Measurements from ENCODE around the gene DUSP14.
"Not testable (repeated sequence)": the region's sequence is repeated elsewhere in the genome, so short reads cannot be mapped to it uniquely, and the experiment has no call there.

DUSP14 gene

DNA sequence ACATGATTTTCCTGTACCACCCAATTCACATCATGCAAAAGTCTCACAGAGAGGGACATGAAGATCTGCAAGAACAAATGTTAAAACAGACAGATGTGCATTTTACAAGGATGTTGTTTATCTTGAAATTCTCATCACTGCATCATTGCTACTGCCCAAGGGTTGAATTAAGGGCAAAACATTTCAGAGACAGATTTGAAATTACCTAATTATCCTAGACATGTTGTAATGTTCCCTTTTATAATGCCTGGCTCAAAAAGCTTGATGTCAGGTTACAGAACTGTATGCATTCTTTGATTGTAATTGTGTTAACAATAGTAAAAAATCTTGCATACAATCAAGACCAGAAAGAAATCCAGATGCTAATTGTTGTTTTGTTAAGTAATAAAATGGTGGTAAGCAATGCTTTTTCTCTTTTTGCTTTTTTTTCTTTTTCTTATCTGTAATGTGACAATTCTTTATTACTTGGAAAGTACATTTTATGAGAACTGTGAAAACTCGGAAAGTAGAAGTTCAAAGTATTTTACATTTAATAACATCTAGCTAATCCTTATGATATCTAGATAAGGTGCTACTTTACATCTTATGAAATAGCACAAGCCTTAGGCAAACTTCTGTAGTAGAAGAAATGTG is 3.6 kb upstream of the DUSP14 start:
- DNase-seq = no peak

DNA sequence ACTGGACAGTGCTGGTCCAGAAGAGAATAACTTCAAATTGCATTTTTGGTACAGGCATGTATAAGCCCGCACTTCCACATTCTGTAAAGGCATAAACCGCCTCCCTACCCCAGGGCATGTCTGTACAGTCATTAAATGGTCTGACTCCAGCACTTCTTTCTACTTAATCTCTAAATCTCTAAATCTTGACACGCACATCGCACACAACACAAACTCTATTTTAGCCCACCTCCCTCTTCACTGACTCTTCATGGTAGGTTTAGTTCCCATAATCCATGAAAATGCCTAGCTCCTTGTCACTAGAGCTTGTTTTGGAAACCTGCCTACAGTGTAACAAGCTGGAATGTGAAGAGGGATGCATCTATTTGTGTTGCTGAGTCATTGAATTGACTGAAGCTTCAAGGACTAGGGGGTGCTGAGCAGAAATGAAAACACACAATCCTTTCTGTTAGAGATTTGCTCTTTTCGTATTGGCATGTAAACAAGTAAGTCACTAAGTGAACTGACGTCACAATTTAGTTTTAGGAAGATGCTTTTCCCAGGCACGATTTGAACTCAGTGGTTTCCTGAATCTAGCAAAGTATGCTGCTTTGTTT is 1.6 kb upstream of the DUSP14 start:
- DNase-seq = peak; percentile 92

- DNase-seq = peak; percentile 95
Measured at GRCh38 chr17:37488607-37489196, 989 bp upstream of the DUSP14 start.

DNA sequence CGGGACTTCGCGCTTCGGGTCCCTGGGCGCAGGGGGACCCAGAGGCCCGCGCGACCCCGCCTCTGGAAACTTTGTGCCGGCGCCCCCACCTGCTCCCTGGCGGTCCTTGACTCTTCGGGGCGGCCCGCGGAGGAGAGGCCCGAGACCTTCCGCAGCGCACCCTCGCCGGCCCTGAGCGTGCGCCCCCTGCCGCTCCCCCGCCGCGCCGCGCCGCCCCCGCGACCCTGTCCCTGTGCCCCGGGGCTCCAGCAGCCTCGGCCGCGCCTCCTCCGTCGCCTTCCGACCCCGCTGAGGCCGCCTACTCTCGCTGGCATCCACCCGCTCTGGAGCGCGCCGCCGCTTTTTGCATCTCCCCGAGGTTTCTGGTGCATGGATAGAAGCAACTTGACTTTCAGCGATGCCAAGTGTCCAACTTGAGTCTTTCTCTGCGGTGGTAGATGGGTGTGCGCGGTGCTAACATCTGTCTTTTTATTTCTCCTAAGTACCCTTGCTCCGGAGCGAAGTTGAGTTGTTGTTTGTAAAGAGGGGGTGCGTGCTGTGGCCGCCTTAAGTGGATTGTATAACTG is 414 bp downstream of the DUSP14 start:
- DNase-seq = peak; percentile 51

DNA sequence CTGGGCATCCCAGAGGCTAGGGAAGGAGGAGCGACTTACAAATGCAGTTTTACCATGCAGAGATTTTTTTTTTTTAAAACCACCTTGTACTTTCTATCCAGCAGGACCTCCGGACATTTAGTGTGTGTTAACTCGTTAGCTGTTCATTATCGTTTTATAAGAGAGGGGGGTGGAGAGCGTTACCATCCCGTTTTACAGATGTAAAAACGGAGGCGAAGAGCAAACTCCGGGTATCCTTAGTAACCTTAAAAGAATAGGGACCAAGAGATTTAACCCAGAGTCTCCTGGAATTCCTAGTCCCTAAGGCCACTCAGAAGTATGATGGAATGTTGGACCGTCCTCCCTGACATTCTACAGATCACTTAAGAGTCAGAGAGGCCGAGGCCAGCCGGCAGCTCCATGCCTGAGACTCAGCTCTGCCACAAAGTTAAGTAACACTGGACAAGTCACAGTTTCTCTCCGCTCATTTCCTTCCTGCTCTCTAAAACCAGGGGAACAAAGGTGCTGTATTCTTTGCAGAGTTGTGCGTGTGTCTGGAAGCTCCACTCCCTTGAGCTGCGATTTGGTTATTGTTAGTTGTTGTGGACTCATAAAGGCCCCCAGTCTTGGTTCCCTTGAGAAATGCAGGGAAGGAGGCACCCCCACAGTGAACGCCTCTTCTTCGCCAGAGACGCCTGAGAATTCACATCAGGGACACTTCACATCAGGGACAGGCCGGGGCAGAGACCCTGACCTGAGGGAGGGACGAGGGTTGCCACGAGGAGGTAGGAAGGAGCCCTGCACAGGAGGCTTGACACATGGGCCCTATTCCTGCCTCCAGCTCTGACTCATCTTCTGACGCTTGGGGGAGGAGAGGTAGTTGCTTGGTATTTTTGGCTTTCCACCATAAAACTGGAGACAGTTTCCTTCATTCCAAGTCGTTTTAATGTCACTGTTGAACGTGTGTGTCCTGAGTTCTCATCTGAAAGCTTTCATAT is 1.2 kb downstream of the DUSP14 start:
- peak; percentile 88 for DNase-seq

DNA sequence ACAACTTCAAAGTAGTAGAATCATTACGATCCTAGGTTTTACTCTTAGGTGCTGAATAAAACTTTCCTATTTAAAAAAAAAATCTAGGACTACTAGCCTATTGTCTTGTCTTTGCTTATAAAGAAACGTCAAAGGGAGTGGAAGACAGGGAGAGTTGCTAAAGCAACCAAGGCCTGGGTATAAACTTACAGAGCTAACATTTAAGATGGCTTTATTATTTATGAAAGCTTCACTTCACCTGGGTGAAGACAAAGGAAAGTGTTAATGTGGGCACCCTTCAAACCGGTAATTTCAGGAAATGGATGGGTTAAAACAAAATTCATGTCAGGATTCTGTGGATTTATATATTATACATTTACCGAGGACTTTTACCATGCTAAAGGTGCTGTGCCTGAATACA is 2.5 kb downstream of the DUSP14 start:
- DNase-seq = no peak

DNA sequence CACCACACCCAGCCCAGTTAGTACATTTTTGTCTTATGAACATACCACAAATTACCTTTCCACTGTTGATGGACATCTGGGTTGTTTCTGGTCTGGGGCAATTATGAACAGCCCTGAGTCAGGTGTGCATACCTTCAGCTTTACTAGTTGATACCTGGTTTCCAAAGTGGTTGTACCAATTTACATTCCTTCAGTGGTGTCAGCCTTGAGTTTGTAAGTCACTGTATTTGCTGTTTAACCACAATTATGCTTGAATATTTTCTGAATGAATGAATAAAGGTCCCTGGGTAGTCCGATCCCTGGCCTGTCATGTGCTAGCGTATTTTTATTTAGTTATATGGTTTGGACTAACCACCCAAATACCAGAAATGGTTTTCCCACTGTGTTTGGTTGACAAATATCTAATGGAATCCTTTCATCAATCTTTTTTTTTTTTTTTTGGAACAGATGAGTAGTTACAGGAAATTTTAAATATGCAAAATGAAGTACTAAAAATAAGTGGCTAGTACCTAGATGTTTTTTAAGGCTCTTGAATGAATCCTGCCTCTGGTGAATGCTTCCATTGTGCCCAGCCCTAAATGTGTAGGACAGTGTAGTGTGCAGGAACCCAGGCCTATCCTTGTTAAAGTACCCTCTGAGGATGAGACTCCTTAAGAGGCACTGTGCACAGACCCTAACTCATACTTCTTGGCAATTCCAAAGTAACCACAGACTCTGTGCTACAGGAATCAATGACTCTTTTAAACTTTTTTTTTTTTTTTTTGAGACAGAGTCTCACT is 3.7 kb downstream of the DUSP14 start:
- DNase-seq = peak; percentile 64

DNA sequence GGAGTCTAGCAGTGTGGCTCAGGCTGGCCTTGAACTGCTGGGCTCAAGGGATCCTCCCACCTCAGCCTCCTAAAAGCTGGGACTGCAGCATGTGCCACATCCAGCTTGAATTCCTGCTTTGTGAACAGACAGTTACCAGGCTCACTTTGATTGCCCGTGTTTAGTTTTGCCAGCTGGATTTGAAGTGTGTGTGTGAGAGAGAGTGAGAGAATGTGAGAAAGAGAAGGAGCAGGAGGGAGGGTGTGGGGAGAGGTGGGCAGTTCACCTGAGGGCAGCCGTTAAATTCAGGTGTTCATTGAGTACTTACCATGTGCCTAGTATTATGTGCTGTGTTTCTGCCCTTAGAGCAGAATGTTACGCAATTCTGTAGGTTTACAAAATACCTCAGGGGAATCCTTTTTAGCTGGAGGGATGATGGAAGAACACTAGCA is 4.7 kb downstream of the DUSP14 start:
- peak; percentile 28 for DNase-seq

DNA sequence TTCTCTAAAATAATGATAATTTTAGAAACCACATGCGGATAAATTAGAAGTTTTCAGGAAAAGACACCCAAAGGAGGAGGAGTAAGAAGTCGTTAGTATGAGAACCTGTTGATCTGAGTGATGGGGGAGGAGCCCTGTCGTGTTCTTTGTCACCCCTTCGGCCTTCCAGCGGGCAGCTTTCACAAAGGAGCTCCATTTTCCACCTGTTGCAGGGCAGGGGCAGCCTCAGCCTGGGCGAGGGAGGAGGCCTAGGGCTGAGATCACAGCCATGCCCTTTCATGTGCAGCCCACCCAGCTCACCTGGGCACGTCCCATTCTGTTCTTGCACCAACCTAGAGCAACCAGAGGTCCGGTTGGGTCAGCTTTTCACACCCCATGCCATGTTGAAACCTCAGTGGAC is 5.3 kb downstream of the DUSP14 start:
- DNase-seq = no peak

- DNase-seq = no peak
Measured at GRCh38 chr17:37500378-37500777, 10.7 kb downstream of the DUSP14 start.

- DNase-seq = no peak
Measured at GRCh38 chr17:37502009-37502936, 12.6 kb downstream of the DUSP14 start.

GRCh38 chr17:37503148-37503547 is 13.5 kb downstream of the DUSP14 start:
- no peak for DNase-seq

- DNase-seq = no peak
Measured at GRCh38 chr17:37505333-37505732, 15.6 kb downstream of the DUSP14 start.

DNA sequence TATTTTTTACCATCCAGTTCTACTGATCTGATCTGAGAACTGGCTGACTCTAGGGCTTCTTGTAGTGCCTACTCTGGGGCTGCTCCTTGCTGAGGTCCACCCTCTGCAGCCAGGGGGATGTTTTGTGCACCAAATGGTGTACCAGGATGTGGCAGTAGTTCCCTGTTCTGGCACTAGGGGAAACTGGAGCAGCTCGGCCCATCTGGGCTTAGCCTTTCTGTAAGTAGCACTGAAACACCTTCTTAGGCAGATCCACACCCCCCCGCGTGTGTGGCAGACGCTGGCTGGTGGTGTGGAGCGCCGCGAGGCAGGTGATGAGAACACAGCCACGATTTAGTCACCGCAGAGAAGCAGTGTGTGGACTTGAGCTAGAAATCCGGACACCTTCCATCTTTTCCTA is 17.0 kb downstream of the DUSP14 start:
- DNase-seq = peak; percentile 16

DNA sequence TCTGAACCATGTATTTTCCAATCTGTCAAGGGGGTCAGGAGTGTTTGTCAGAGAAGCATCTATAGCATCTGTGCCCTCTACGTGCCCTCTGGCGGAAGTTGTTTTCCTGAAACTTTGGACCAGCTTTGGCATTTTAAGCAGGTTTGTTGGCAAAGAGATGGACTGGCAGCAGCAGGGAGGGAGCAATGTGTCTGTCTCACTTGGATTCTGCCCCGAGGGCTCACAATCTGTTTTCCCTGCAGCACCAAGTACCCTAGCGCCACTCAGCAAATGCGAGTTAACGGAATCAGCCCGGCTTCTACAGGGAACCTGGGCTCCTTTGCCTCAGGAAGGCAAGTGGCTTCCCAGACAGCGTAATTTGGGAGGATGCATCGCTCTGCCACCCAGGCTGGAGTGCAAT is 17.4 kb downstream of the DUSP14 start:
- DNase-seq = no peak

- DNase-seq = no peak
Measured at GRCh38 chr17:37510056-37510455, 20.4 kb downstream of the DUSP14 start.

- DNase-seq = not testable (repeated sequence)
Measured at GRCh38 chr17:37511642-37512041, 22.0 kb downstream of the DUSP14 start.

GRCh38 chr17:37512442-37513068 is 22.9 kb downstream of the DUSP14 start:
- no peak for DNase-seq

DNA sequence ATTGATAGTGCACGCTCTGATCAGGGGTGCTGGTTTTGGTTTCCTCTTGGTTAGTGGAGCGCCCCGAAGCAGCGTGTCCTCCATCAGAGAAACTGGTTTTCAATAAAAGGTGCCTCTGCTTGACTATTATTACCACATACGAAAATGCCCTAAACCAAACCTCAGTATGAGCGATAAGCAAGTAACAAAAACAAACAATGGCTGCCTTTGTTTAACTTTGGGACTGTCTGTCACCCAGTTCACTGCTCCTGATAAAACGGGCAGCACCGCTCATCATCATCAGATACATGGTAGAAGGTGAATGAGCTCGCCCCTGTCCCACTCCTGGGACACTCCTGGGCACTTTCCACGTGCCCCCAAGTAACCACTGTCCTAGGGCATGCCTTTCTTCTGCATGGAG is 24.0 kb downstream of the DUSP14 start:
- DNase-seq = no peak

DNA sequence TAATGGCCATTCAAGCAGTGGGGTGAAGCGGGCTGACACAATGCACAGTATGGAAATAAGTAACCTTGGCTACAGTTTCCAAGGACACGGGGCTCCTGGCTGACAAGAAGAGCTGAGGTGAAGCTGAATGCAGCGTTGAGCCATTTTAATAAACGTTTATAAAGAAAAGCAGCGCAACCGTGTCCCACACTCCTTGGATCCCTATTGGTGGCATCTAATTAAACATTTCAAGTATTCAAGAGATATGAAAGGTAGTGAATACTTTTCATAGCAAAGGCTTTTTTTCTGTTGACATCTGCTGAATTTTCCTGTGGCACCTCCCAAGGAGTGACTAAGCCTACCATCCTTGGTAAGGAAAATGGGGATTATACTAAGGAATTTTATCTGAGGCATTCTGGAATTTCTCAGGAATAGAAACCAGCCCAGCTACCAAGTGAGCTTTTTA is 26.5 kb downstream of the DUSP14 start:
- DNase-seq = peak; percentile 76
